ENCODE data around the gene NUDT3. TPM values are rescaled to one million over a fixed set of nuclear protein-coding genes. Genes with fewer than 3 reads are reported as not detected.

The NUDT3 gene
- total RNA-seq, 1 experiment from 2014 or later = 23.6 TPM

GRCh38 chr6:34362176-34362575 is 30.3 kb downstream of the NUDT3 start:
- no peak for DNase-seq (ENCODE audit: unreplicated experiment)
- ChIA-PET CTCF (interaction anchor here (0.6 to 2.4 kb wide), 2 partner anchors 112 to 429 kb away, joined by 5 to 7 read pairs; no protein-coding TSS in a partner anchor), POLR2A (interaction anchor here (1.2 to 1.4 kb wide), 2 partner anchors 8 to 29 kb away, joined by 3 read pairs; no protein-coding TSS in a partner anchor)
- Mint-ChIP-seq H3K4me3 (ENCODE audit: unreplicated experiment) (no peak overlapping the region), H3K27ac (ENCODE audit: low read depth, unreplicated experiment) (no peak overlapping the region), H3K36me3 (ENCODE audit: insufficient read depth, unreplicated experiment) (no peaks in the 10 kb centered on the region), H3K27me3 (ENCODE audit: insufficient read depth, unreplicated experiment) (no peaks in the 10 kb centered on the region), H3K9me3 (ENCODE audit: unreplicated experiment) (no peaks in the 10 kb centered on the region), H3K4me1 (ENCODE audit: insufficient read depth, unreplicated experiment) (peaks cover 33% of the 10 kb centered on the region)
- no peak for TF ChIP-seq CTCF (IDR thresholded peaks at IDR 0.05; ENCODE audit: unreplicated experiment)
- BruUV-seq (replicated peaks) = no TSS peak
- intact Hi-C loops (cut with micrococcal nuclease) = no loop called here

GRCh38 chr6:34360556-34360955 is 31.9 kb downstream of the NUDT3 start:
- CTCF ChIA-PET = interaction anchor here (0.7 to 2.4 kb wide), 4 partner anchors 22 to 112 kb away, joined by 3 to 7 read pairs (median 4); partner anchors contain the start of gene SMIM29
- H3K27ac Mint-ChIP-seq (ENCODE audit: low read depth, unreplicated experiment) = peak overlapping the region; percentile 82
- TF ChIP-seq CTCF (IDR thresholded peaks at IDR 0.05; ENCODE audit: unreplicated experiment) = no peak
- no peaks in the 10 kb centered on the region for H3K36me3 Mint-ChIP-seq (ENCODE audit: insufficient read depth, unreplicated experiment)
- intact Hi-C loops (cut with micrococcal nuclease) = no loop called here
- H3K4me3 Mint-ChIP-seq (ENCODE audit: unreplicated experiment) = no peak overlapping the region
- H3K27me3 Mint-ChIP-seq (ENCODE audit: insufficient read depth, unreplicated experiment) = no peaks in the 10 kb centered on the region
- BruUV-seq (replicated peaks) = no TSS peak
- peaks cover 27% of the 10 kb centered on the region for H3K4me1 Mint-ChIP-seq (ENCODE audit: insufficient read depth, unreplicated experiment)
- POLR2A ChIA-PET = interaction anchor here (0.7 to 2.2 kb wide), 4 partner anchors 18 to 528 kb away, joined by 3 to 6 read pairs (median 3); no protein-coding TSS in a partner anchor
- H3K9me3 Mint-ChIP-seq (ENCODE audit: unreplicated experiment) = no peaks in the 10 kb centered on the region
- no peak for DNase-seq (ENCODE audit: unreplicated experiment)

GRCh38 chr6:34359418-34360158 is 32.9 kb downstream of the NUDT3 start:
- TF ChIP-seq CTCF (IDR thresholded peaks at IDR 0.05; ENCODE audit: unreplicated experiment) = no peak
- intact Hi-C loops (cut with micrococcal nuclease) = no loop called here

DNA sequence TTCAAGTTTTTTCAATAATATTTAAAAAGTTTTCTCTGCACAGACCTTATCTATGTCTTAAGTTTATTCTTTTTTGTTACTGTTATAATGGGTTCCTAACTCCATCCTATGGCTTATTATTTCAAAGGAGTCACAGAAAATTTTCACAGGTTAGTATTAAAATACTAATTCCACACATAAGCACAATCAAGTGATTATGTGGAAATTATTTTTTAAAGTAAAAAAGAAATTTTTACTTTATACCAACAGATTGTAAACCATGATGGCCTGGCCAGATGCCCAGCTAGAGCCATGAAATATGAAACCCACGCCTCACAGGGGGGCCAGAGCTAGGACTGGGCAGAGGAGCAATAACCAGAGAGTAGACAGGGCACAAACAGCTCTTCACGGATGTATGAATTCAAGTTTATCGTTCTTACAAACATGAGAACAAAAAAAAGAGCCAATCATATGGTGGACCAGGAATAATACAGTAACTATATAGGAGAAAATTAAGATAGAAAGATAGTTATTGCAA is 34.0 kb downstream of the NUDT3 start:
- peaks cover 8% of the 10 kb centered on the region for H3K36me3 Mint-ChIP-seq (ENCODE audit: insufficient read depth, unreplicated experiment)
- POLR2A ChIA-PET = interaction anchor here (0.6 to 1.3 kb wide), 2 partner anchors 9 to 33 kb away, joined by 3 to 4 read pairs; no protein-coding TSS in a partner anchor
- H3K4me3 Mint-ChIP-seq (ENCODE audit: unreplicated experiment) = no peak overlapping the region
- peak overlapping the region; percentile 82 for H3K27ac Mint-ChIP-seq (ENCODE audit: low read depth, unreplicated experiment)
- peak; percentile 68 for DNase-seq (ENCODE audit: unreplicated experiment)
- H3K4me1 Mint-ChIP-seq (ENCODE audit: insufficient read depth, unreplicated experiment) = peaks cover 27% of the 10 kb centered on the region
- intact Hi-C loops (cut with micrococcal nuclease) = no loop called here
- no TSS peak for BruUV-seq (replicated peaks)
- no peaks in the 10 kb centered on the region for H3K27me3 Mint-ChIP-seq (ENCODE audit: insufficient read depth, unreplicated experiment)
- CTCF ChIA-PET = no interaction called here
- TF ChIP-seq CTCF (IDR thresholded peaks at IDR 0.05; ENCODE audit: unreplicated experiment) = no peak
- H3K9me3 Mint-ChIP-seq (ENCODE audit: unreplicated experiment) = no peaks in the 10 kb centered on the region

More at GRCh38 chr6:34359418-34360158, 32.9 kb downstream of the NUDT3 start:
- peaks cover 27% of the 10 kb centered on the region for H3K4me1 Mint-ChIP-seq (ENCODE audit: insufficient read depth, unreplicated experiment)
- no peaks in the 10 kb centered on the region for H3K36me3 Mint-ChIP-seq (ENCODE audit: insufficient read depth, unreplicated experiment)
- ChIA-PET CTCF (interaction anchor here (1.3 kb wide), 1 partner anchor 23 kb away, joined by 3 read pairs; no protein-coding TSS in a partner anchor), POLR2A (interaction anchor here (0.7 to 2.2 kb wide), 4 partner anchors 8 to 67 kb away, joined by 3 to 6 read pairs (median 4); partner anchors contain the start of gene RPS10)
- peak overlapping the region; percentile 82 for H3K27ac Mint-ChIP-seq (ENCODE audit: low read depth, unreplicated experiment)
- BruUV-seq (replicated peaks) = no TSS peak
- no peaks in the 10 kb centered on the region for H3K27me3 Mint-ChIP-seq (ENCODE audit: insufficient read depth, unreplicated experiment)
- peak; percentile 25 for DNase-seq (ENCODE audit: unreplicated experiment)
- peak overlapping the region; percentile 42 for H3K4me3 Mint-ChIP-seq (ENCODE audit: unreplicated experiment)
- no peaks in the 10 kb centered on the region for H3K9me3 Mint-ChIP-seq (ENCODE audit: unreplicated experiment)
